ENCODE results near the gene PHYKPL. TPM values are rescaled to one million over a fixed set of nuclear protein-coding genes. Genes with fewer than 3 reads are reported as not detected.

The PHYKPL gene
- total and polyA plus RNA-seq, 2 donors (not counting 3 experiments of a cell fraction or from before 2014, with no cell fraction given), result 71.7 to 81.7 TPM

GRCh38 chr5:178240766-178241165 lies 8.2 kb upstream of the PHYKPL start:
- ChIA-PET POLR2A (no interaction called here), CTCF (interaction anchor here (1.2 kb wide), 1 partner anchor 10 kb away, joined by 4 read pairs; no protein-coding TSS in a partner anchor)
- dilution Hi-C loops (cut with MboI; ENCODE audit: extremely low pct_ligation_motif_present, low sequenced_read_pairs), result no loop called here
- FAIRE-seq (no peak), DNase-seq (ENCODE audit: low read depth, low spot score) (no peak)
- Histone ChIP-seq H3K36me3 (ENCODE audit: control insufficient read depth in 2 of 2, extremely low read depth in 1 of 2, insufficient read depth in 2 of 2, low read length in 2 of 2) (no peaks in the 10 kb centered on the region), H3K27ac (ENCODE audit: insufficient read depth, low read depth, low read length) (no peak overlapping the region), H2AFZ (ENCODE audit: low read depth, low read length) (peak overlapping the region; percentile 68), H3K79me2 (ENCODE audit: control insufficient read depth, insufficient read depth, low read length) (no peaks in the 10 kb centered on the region), H4K20me1 (replicated peaks; ENCODE audit: control insufficient read depth, extremely low read depth, insufficient read depth, low read length) (no peaks in the 10 kb centered on the region), H3K9ac (replicated peaks; ENCODE audit: extremely low read depth, insufficient read depth, low read length) (no peak overlapping the region), H3K4me1 (ENCODE audit: control insufficient read depth, extremely low read depth, insufficient read depth, low read length) (peaks cover 14% of the 10 kb centered on the region), H3K4me3 (replicated peaks in 1 of 3; ENCODE audit: insufficient read depth in 1 of 3, low read depth in 1 of 3, low read length in 3 of 3) (no peak overlapping the region), H3K27me3 (ENCODE audit: control insufficient read depth in 2 of 2, insufficient read depth in 2 of 2, low read length in 2 of 2) (no peaks in the 10 kb centered on the region), H3K9me1 (replicated peaks; ENCODE audit: control insufficient read depth, extremely low read depth, insufficient read depth, low read length) (no peaks in the 10 kb centered on the region), H3K9me3 (replicated peaks; ENCODE audit: control insufficient read depth, insufficient read depth, low read length) (no peaks in the 10 kb centered on the region), H3K4me2 (ENCODE audit: insufficient read depth, low read length) (no peak overlapping the region)
- no peak for TF ChIP-seq MAX (IDR thresholded peaks at IDR 0.05; ENCODE audit: insufficient read depth, insufficient read length)
- no peak for TF ChIP-seq CTCF (IDR thresholded peaks at IDR 0.05; ENCODE audit: extremely low read depth in 1 of 2, insufficient read depth in 1 of 2, low read depth in 1 of 2, low read length in 2 of 2)
- no peak for TF ChIP-seq EZH2 (IDR thresholded peaks at IDR 0.05; ENCODE audit: borderline replicate concordance, low read depth, low read length, severe bottlenecking)
- no peak for TF ChIP-seq POLR2A (IDR thresholded peaks at IDR 0.05; ENCODE audit: low read depth, low read length)
- TF ChIP-seq JUN (IDR thresholded peaks at IDR 0.05; ENCODE audit: borderline replicate concordance, insufficient read depth, insufficient read length, low read depth), result no peak
- no peak for TF ChIP-seq POLR2AphosphoS5 (IDR thresholded peaks at IDR 0.05; ENCODE audit: insufficient read depth, low read depth, low read length)
- TF ChIP-seq GATA2 (IDR thresholded peaks at IDR 0.05; ENCODE audit: insufficient read depth, insufficient read length, low read depth, low read length), result no peak
- TF ChIP-seq MYC (IDR thresholded peaks at IDR 0.05; ENCODE audit: low read depth, low read length), result no peak
- TF ChIP-seq FOS (IDR thresholded peaks at IDR 0.05; ENCODE audit: borderline replicate concordance, insufficient read depth, low read length), result no peak
- intact Hi-C loops (cut with micrococcal nuclease), result no loop called here
- BruUV-seq (replicated peaks), result no TSS peak
